Mucosa of descending colon (tissue), 3 donors: ENCODE measurements around the gene FGL2. TPM values are rescaled to one million over a fixed set of nuclear protein-coding genes. Genes with fewer than 3 reads are reported as not detected.

ENCODE experiments used
- ATAC-seq: fragments of 200-7000 bp; cut with Tn5 transposase; one replicate; pipeline ENCODE4 v1.9.1; 2020; ENCODE audit warnings: mild to moderate bottlenecking, moderate library complexity
- DNase-seq, 3 donors: peaks; one replicate each; pipeline ENCODE4 v3.0.0-alpha.2; 2020
- H3K36me3 ChIP-seq: fragments of 200-600 bp; one replicate; pipeline ENCODE4 v1.8.0; 2021; ENCODE audit warnings: low read depth, mild to moderate bottlenecking
- H3K4me1 ChIP-seq: fragments of 200-600 bp; one replicate; pipeline ENCODE4 v1.8.0; 2021; ENCODE audit warnings: low read depth, mild to moderate bottlenecking
- H3K4me3 ChIP-seq: fragments of 200-600 bp; one replicate; pipeline ENCODE4 v1.8.0; 2021; ENCODE audit warnings: mild to moderate bottlenecking
- H3K9me3 ChIP-seq: fragments of 200-600 bp; one replicate; pipeline ENCODE4 v1.8.0; 2021; ENCODE audit warnings: mild to moderate bottlenecking
- intact Hi-C, 2 donors: fragments of 100-400 bp; cut with DNase I in 1 of 2; cut with micrococcal nuclease in 1 of 2; formaldehyde crosslinking; loops; one replicate each; pipeline versions ENCODE4 v1.11.0 to v1.11.1; 2022; cut with DNase I, micrococcal nuclease
- total RNA-seq, 3 donors: library from RNA; stranded (reverse); fragmentation: NEBNext Ultra II Directional in 2 of 3; extraction: Animal tissue kit (Norgen Biotek cat#: 25700) in 2 of 3; gene quantifications; one replicate each; pipeline versions ENCODE4 v1.2.1 to v1.2.4, GENCODE V29; 2021 to 2023
- TF ChIP-seq, protein P1 (sequence below): fragments of 200-600 bp; IDR thresholded peaks from one replicate; pipeline ENCODE4 v1.8.0; 2022; ENCODE audit warnings: antibody characterized with exemption, mild to moderate bottlenecking
- donor health status: DM: no; HTN: no; CAD: no; lungs with moderate emphysema.
- donor health status: DM: no; HTN: no; CAD: no.
- donor health status: DM: no; HTN: yes; CAD: no.

The FGL2 gene
- total RNA-seq, 3 donors from 2014 or later = 21.3 to 66.3 (median 60.2) TPM

DNA sequence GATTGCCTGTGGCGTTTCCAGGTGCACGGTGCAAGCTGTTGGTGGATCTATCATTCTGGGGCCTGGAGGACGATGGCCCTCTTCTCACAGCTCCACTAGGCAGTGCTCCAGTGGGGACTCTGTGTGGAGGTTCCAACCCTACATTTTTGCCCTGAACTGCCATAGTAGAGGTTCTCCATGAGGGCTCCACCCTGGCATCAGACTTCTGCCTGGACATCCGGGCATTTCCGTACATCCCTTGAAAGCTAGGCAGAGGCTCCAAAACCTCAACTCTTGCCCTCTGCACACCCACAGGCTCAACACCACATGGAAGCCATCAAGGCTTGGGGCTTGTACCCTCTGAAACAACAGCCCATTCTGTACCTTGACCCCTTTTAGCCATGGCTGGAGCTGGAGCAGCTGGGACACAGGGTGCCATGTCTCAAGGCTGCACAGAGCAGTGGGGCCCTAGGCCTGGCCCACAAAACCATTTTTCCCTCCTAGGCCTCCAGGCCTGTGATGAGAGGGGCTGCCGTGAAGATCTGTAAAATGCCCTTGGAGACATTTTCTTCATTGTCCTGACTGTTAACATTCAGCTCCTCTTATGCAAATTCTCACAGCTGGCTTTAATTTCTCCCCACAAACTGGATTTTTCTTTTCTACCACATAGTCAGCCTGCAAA, 10.0 kb upstream of the FGL2 start:
- Histone ChIP-seq H3K36me3 (no peaks in the 10 kb centered on the region), H3K9me3 (peaks cover 19% of the 10 kb centered on the region), H3K4me1 (no peaks in the 10 kb centered on the region), H3K4me3 (no peak overlapping the region)
- DNase-seq (no peak), ATAC-seq (no peak)
- intact Hi-C loops = no loop called here
- TF ChIP-seq, protein P1, sequence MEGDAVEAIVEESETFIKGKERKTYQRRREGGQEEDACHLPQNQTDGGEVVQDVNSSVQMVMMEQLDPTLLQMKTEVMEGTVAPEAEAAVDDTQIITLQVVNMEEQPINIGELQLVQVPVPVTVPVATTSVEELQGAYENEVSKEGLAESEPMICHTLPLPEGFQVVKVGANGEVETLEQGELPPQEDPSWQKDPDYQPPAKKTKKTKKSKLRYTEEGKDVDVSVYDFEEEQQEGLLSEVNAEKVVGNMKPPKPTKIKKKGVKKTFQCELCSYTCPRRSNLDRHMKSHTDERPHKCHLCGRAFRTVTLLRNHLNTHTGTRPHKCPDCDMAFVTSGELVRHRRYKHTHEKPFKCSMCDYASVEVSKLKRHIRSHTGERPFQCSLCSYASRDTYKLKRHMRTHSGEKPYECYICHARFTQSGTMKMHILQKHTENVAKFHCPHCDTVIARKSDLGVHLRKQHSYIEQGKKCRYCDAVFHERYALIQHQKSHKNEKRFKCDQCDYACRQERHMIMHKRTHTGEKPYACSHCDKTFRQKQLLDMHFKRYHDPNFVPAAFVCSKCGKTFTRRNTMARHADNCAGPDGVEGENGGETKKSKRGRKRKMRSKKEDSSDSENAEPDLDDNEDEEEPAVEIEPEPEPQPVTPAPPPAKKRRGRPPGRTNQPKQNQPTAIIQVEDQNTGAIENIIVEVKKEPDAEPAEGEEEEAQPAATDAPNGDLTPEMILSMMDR = no peak

GRCh38 chr7:77208416-77208815, 8.8 kb upstream of the FGL2 start:
- Histone ChIP-seq H3K9me3 (peaks cover 19% of the 10 kb centered on the region), H3K4me1 (no peaks in the 10 kb centered on the region), H3K36me3 (no peaks in the 10 kb centered on the region), H3K4me3 (no peak overlapping the region)
- TF ChIP-seq, protein P1 = no peak
- no peak for DNase-seq
- intact Hi-C loops = no loop called here
- ATAC-seq = no peak

- no peak for ATAC-seq
- intact Hi-C loops = no loop called here
- peaks cover 6% of the 10 kb centered on the region for H3K4me1 ChIP-seq
- H3K4me3 ChIP-seq = no peak overlapping the region
- H3K36me3 ChIP-seq = no peaks in the 10 kb centered on the region
- peaks cover 19% of the 10 kb centered on the region for H3K9me3 ChIP-seq
- TF ChIP-seq, protein P1 = no peak
- no peak for DNase-seq
These were observed 6.1 kb upstream of the FGL2 start for GRCh38 chr7:77205706-77206105.

- H3K4me3 ChIP-seq = no peak overlapping the region
- no peaks in the 10 kb centered on the region for H3K36me3 ChIP-seq
- DNase-seq = no peak
- TF ChIP-seq, protein P1 = no peak
- peak; percentile 63 for ATAC-seq
- H3K4me1 ChIP-seq = peaks cover 25% of the 10 kb centered on the region
- no peaks in the 10 kb centered on the region for H3K9me3 ChIP-seq
- intact Hi-C loops = no loop called here
These were observed 2.9 kb upstream of the FGL2 start for GRCh38 chr7:77202481-77202976.

DNA sequence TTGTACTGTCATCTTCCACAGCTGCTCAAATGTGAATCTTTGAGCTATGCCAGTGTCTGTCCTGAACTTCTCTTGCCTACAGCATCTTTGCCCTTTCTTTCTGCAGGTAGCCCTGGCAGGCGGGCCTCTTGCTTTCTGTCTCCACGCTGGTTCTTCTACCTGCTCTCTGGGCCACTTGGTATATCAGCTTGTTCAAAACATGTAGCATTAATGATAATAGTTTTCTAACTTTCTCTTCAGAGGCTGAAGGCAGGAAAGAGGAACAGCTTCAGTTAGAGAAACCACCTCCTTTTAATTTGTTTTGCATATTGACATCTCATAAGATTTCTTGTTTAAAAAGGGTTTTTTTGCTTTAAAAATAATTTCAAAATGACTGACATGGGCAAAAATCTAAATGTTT, 923 bp upstream of the FGL2 start:
- H3K9me3 ChIP-seq = no peaks in the 10 kb centered on the region
- peaks cover 25% of the 10 kb centered on the region for H3K4me1 ChIP-seq
- DNase-seq (no peak), ATAC-seq (no peak)
- TF ChIP-seq, protein P1 = no peak
- no peaks in the 10 kb centered on the region for H3K36me3 ChIP-seq
- H3K4me3 ChIP-seq = no peak overlapping the region
- intact Hi-C loops = no loop called here
